H9 (cell line): ENCODE measurements around the gene KCNJ1. TPM values are rescaled to one million over a fixed set of nuclear protein-coding genes. Genes with fewer than 3 reads are reported as not detected.

Experiments
- DNase-seq: peaks from one replicate; pipeline ENCODE4 v3.0.0-alpha.2; 2017
- H2AFZ ChIP-seq: one replicate; pipeline ENCODE4 v1.6.1; 2013; ENCODE audit warnings: mild to moderate bottlenecking, low read length, control low read depth, moderate library complexity
- H2AK5ac ChIP-seq: 2 replicates; pipeline ENCODE4 v1.6.1; 2013; ENCODE audit warnings: low read length, control low read depth, mixed read lengths; ENCODE audit not compliant: insufficient read length
- H2BK120ac ChIP-seq: one replicate; pipeline ENCODE4 v1.6.1; 2013; ENCODE audit warnings: low read depth, mild to moderate bottlenecking, low read length, control low read depth, inconsistent platforms; ENCODE audit not compliant: poor library complexity, severe bottlenecking
- H2BK12ac ChIP-seq: 2 replicates; pipeline ENCODE4 v1.6.1; 2013; ENCODE audit warnings: low read length, control low read depth, mixed read lengths, low read depth; ENCODE audit not compliant: insufficient read length
- H2BK15ac ChIP-seq: 2 replicates; pipeline ENCODE4 v1.6.1; 2013; ENCODE audit warnings: low read depth, low read length, control low read depth
- H2BK20ac ChIP-seq: one replicate; pipeline ENCODE4 v1.6.1; 2013; ENCODE audit warnings: low read depth, mild to moderate bottlenecking, low read length, control low read depth, inconsistent platforms; ENCODE audit not compliant: poor library complexity, severe bottlenecking
- H2BK5ac ChIP-seq: 2 replicates; pipeline ENCODE4 v1.6.1; 2013; ENCODE audit warnings: low read length, control low read depth, mixed read lengths; ENCODE audit not compliant: insufficient read length
- H3K14ac ChIP-seq: 2 replicates; pipeline ENCODE4 v1.6.1; 2013; ENCODE audit warnings: low read length, control low read depth; ENCODE audit not compliant: insufficient read depth
- H3K18ac ChIP-seq: 2 replicates; pipeline ENCODE4 v1.6.1; 2013; ENCODE audit warnings: low read depth, mild to moderate bottlenecking, mixed read lengths, low read length, control low read depth; ENCODE audit not compliant: insufficient read length
- H3K23ac ChIP-seq: 2 replicates; pipeline ENCODE4 v1.6.1; 2013; ENCODE audit warnings: low read length, control low read depth, mixed read lengths, low read depth; ENCODE audit not compliant: insufficient read length
- H3K23me2 ChIP-seq: 2 replicates; pipeline ENCODE4 v1.6.1; 2013; ENCODE audit warnings: low read depth, mild to moderate bottlenecking, mixed read lengths, low read length, control low read depth; ENCODE audit not compliant: insufficient read length, poor library complexity, severe bottlenecking
- H3K27ac ChIP-seq: 2 replicates; pipeline ENCODE4 v1.5.1; 2013; ENCODE audit warnings: low read length, control low read depth, mixed read lengths, low read depth; ENCODE audit not compliant: insufficient read length
- H3K27me3 ChIP-seq: 2 replicates; pipeline ENCODE4 v1.6.1; 2013; ENCODE audit warnings: low read length, control low read depth, inconsistent platforms; ENCODE audit not compliant: insufficient read depth
- H3K4ac ChIP-seq: 2 replicates; pipeline ENCODE4 v1.6.1; 2013; ENCODE audit warnings: low read depth, mild to moderate bottlenecking, control low read depth, inconsistent platforms, low read length, moderate library complexity
- H3K4me1 ChIP-seq: 2 replicates; pipeline ENCODE4 v1.6.1; 2013; ENCODE audit warnings: low read length, control low read depth, inconsistent platforms; ENCODE audit not compliant: insufficient read depth
- H3K4me2 ChIP-seq: 2 replicates; pipeline ENCODE4 v1.6.1; 2013; ENCODE audit warnings: low read length, control low read depth, mixed read lengths; ENCODE audit not compliant: insufficient read length, insufficient read depth
- H3K56ac ChIP-seq: 2 replicates; pipeline ENCODE4 v1.6.1; 2013; ENCODE audit warnings: low read depth, mild to moderate bottlenecking, mixed read lengths, low read length, control low read depth; ENCODE audit not compliant: insufficient read length
- H3K79me1 ChIP-seq: 2 replicates; pipeline ENCODE4 v1.6.1; 2013; ENCODE audit warnings: low read depth, mild to moderate bottlenecking, moderate library complexity, low read length, control low read depth, inconsistent platforms; ENCODE audit not compliant: insufficient read depth, poor library complexity, severe bottlenecking
- H3K79me2 ChIP-seq: 2 replicates; pipeline ENCODE4 v1.6.1; 2013; ENCODE audit warnings: low read length, control low read depth, inconsistent platforms; ENCODE audit not compliant: insufficient read depth
- H3K9ac ChIP-seq: 2 replicates; pipeline ENCODE4 v1.6.1; 2013; ENCODE audit warnings: low read length, control low read depth, mixed read lengths; ENCODE audit not compliant: insufficient read length; ENCODE audit errors: extremely low read depth
- H3K9me3 ChIP-seq: one replicate; pipeline ENCODE4 v1.6.1; 2013; ENCODE audit warnings: low read depth, low read length, inconsistent platforms; ENCODE audit not compliant: control insufficient read depth
- H3T11ph ChIP-seq: one replicate; pipeline ENCODE4 v1.6.1; 2013; ENCODE audit warnings: mild to moderate bottlenecking, low read length, control low read depth, inconsistent platforms
- H4K20me1 ChIP-seq: one replicate; pipeline ENCODE4 v1.6.1; 2013; ENCODE audit not compliant: control insufficient read depth, insufficient read length, insufficient read depth
- H4K5ac ChIP-seq: 2 replicates; pipeline ENCODE4 v1.6.1; 2013; ENCODE audit warnings: low read depth, mild to moderate bottlenecking, mixed read lengths, low read length, control low read depth; ENCODE audit not compliant: insufficient read length
- H4K8ac ChIP-seq: replicated peaks from 2 replicates; pipeline ENCODE4 v1.6.1; 2013; ENCODE audit warnings: low read length, control low read depth, mixed read lengths, low read depth; ENCODE audit not compliant: insufficient read length
- H4K91ac ChIP-seq: 2 replicates; pipeline ENCODE4 v1.6.1; 2013; ENCODE audit warnings: low read depth, mild to moderate bottlenecking, moderate library complexity, mixed read lengths, low read length, control low read depth; ENCODE audit not compliant: insufficient read length
- H3K27ac Mint-ChIP-seq, 3 experiments: 2 replicates in 2 of 3; 3 replicates in 1 of 3; pipeline ENCODE4 v1.8.0; 2020 to 2021; ENCODE audit warnings: mixed read lengths in 3 of 3, mild to moderate bottlenecking in 1 of 3, moderate library complexity in 1 of 3
- H3K27me3 Mint-ChIP-seq: 2 replicates; pipeline ENCODE4 v1.8.0; 2021; ENCODE audit warnings: low read depth, mild to moderate bottlenecking, moderate library complexity, mixed read lengths
- H3K36me3 Mint-ChIP-seq, 3 experiments: 2 replicates in 2 of 3; 3 replicates in 1 of 3; pipeline ENCODE4 v1.8.0; 2020 to 2021; ENCODE audit warnings: low read depth in 3 of 3, mixed read lengths in 3 of 3; ENCODE audit not compliant: insufficient read depth in 1 of 3
- H3K4me1 Mint-ChIP-seq, 2 experiments: 2 replicates each; pipeline ENCODE4 v1.8.0; 2020; ENCODE audit warnings: mixed read lengths in 2 of 2
- H3K4me3 Mint-ChIP-seq, 2 experiments: 2 replicates in 1 of 2; 3 replicates in 1 of 2; pipeline ENCODE4 v1.8.0; 2020 to 2021; ENCODE audit warnings: mild to moderate bottlenecking in 2 of 2, mixed read lengths in 2 of 2, moderate library complexity in 1 of 2
- H3K9me3 Mint-ChIP-seq, 2 experiments: 2 replicates in 1 of 2; 3 replicates in 1 of 2; pipeline ENCODE4 v1.8.0; 2020; ENCODE audit warnings: mild to moderate bottlenecking in 2 of 2, mixed read lengths in 2 of 2, moderate library complexity in 1 of 2
- WGBS: extraction: QIAGEN DNeasy Blood & Tissue Kit; methylation state at CpG from one replicate; pipeline ENCODE4 v1.1.7; 2013; ENCODE audit warnings: missing lambda C conversion rate, low lambda C conversion rate, mixed read lengths; ENCODE audit not compliant: insufficient read length; ENCODE audit errors: extremely low coverage; 5-methylcytosine and 5-hydroxymethylcytosine counted together
- total RNA-seq: library from RNA; stranded (reverse); gene quantifications from 2 replicates; pipeline ENCODE4 v1.2.1, GENCODE V29; 2021
- TF ChIP-seq, protein P1 (sequence below): fragments of 200-600 bp; sonication (generic); conservative IDR thresholded peaks from 3 replicates; pipeline ENCODE4 v1.8.0; 2021; ENCODE audit warnings: antibody characterized with exemption, mild to moderate bottlenecking

Gene KCNJ1
- total RNA-seq, 1 experiment from 2014 or later: not detected

DNA sequence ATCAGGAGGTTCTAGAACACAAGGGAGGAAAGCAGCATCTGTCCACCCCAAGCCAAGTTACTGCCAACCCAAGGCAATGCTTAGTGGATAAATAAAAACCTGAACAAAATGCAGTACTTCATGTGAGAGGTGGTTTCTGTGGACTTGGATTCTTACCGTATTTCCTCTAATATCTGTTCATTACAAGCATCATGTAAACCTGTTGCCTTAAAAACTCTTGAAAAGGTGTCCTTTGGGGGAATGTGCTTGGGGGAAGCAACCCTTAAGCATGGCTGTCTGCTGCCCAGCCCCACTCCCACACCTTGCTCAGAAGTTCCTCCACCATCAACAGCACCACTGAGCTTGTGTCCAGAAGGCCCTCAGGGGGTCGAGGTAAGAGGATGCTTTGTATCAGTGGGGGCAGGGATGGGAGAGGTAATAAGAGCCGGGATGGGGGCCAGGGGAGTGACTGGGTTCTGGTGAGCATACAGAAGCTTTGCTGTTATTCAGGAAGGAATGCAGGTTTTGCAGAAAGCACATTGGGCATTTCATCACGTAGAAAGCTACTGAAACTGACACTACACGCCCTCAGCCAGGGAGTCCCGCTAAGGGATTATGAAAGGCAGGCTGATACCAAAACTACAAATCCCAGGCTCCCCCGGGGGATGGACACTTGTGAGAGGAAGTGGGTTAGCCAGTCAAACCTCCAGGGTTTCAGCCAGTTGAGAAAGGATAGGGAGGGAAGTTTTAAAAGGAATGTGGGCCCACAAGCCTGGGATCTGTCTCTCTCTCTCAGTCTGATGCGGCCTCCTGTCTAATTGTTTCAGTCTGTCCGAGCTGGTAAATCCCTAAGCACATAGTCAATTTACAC, 52.0 kb downstream of the KCNJ1 start:
- Histone ChIP-seq H2BK5ac (no peak overlapping the region), H4K91ac (no peak overlapping the region), H4K5ac (no peak overlapping the region), H2BK120ac (no peak overlapping the region), H3K27ac (no peak overlapping the region), H3K18ac (no peak overlapping the region), H2AK5ac (no peak overlapping the region), H3K4me1 (peaks cover 4% of the 10 kb centered on the region; the same call in 1 of the 2 replicates), H3K9me3 (no peaks in the 10 kb centered on the region), H3K27me3 (no peaks in the 10 kb centered on the region), H3T11ph (no peak overlapping the region), H3K79me2 (no peaks in the 10 kb centered on the region), H3K9ac (no peak overlapping the region), H2BK20ac (no peak overlapping the region), H4K8ac (no peak overlapping the region), H3K4me2 (peak overlapping the region; percentile 54), H3K23me2 (peaks cover 3% of the 10 kb centered on the region), H3K4ac (no peak overlapping the region), H3K14ac (no peak overlapping the region), H3K23ac (no peak overlapping the region), H2BK12ac (no peak overlapping the region), H2BK15ac (no peak overlapping the region), H3K79me1 (no peaks in the 10 kb centered on the region), H3K56ac (no peak overlapping the region), H4K20me1 (no peaks in the 10 kb centered on the region), H2AFZ (peak overlapping the region; percentile 83)
- peak overlapping the region; percentile 5 to 86 (median 61); a peak in 5 of 7 replicates for H3K27ac Mint-ChIP-seq
- TF ChIP-seq, protein P1, sequence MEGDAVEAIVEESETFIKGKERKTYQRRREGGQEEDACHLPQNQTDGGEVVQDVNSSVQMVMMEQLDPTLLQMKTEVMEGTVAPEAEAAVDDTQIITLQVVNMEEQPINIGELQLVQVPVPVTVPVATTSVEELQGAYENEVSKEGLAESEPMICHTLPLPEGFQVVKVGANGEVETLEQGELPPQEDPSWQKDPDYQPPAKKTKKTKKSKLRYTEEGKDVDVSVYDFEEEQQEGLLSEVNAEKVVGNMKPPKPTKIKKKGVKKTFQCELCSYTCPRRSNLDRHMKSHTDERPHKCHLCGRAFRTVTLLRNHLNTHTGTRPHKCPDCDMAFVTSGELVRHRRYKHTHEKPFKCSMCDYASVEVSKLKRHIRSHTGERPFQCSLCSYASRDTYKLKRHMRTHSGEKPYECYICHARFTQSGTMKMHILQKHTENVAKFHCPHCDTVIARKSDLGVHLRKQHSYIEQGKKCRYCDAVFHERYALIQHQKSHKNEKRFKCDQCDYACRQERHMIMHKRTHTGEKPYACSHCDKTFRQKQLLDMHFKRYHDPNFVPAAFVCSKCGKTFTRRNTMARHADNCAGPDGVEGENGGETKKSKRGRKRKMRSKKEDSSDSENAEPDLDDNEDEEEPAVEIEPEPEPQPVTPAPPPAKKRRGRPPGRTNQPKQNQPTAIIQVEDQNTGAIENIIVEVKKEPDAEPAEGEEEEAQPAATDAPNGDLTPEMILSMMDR: no peak
- no peaks in the 10 kb centered on the region for H3K36me3 Mint-ChIP-seq
- no peaks in the 10 kb centered on the region; a peak in 2 of 5 replicates for H3K9me3 Mint-ChIP-seq
- no CpG with 5 or more reads among the region's 9 CpGs for WGBS
- H3K4me1 Mint-ChIP-seq: peaks cover 25 to 26% of the 10 kb centered on the region in 2 experiments
- H3K4me3 Mint-ChIP-seq: peak overlapping the region; percentile 53 to 72; a peak in 4 of 5 replicates
- DNase-seq: peak; percentile 88
- H3K27me3 Mint-ChIP-seq: peaks cover 3% of the 10 kb centered on the region; the same call in 1 of the 2 replicates
